Suprapubic skin (tissue), 4 donors: ENCODE results near the gene CCNL2. TPM values are rescaled to one million over a fixed set of nuclear protein-coding genes. Genes with fewer than 3 reads are reported as not detected.

Source experiments
- DNase-seq, 2 donors: peaks; one replicate each; pipeline ENCODE4 v3.0.0-alpha.2; 2019; ENCODE audit warnings: low spot score in 2 of 2
- H3K27ac ChIP-seq: fragments of 200-600 bp; sonication (generic); one replicate; pipeline ENCODE4 v1.5.1; 2019
- H3K27me3 ChIP-seq: fragments of 200-600 bp; sonication (generic); one replicate; pipeline ENCODE4 v1.5.1; 2019
- H3K36me3 ChIP-seq: fragments of 200-600 bp; sonication (generic); one replicate; pipeline ENCODE4 v1.5.1; 2019
- H3K4me1 ChIP-seq: fragments of 200-600 bp; sonication (generic); one replicate; pipeline ENCODE4 v1.5.1; 2019
- H3K4me3 ChIP-seq: fragments of 200-600 bp; sonication (generic); one replicate; pipeline ENCODE4 v1.5.1; 2019; ENCODE audit warnings: mild to moderate bottlenecking
- H3K9me3 ChIP-seq: fragments of 200-600 bp; sonication (generic); one replicate; pipeline ENCODE4 v1.5.1; 2019
- EP300 ChIP-seq: sonication (generic); formaldehyde crosslinking; IDR thresholded peaks from one replicate; pipeline ENCODE4 v1.6.1; 2017; ENCODE audit warnings: antibody characterized with exemption
- POLR2A ChIP-seq, 2 donors: fragments of 450-650 bp; IDR thresholded peaks; one replicate each; pipeline ENCODE4 v1.6.1; 2017; ENCODE audit warnings: antibody characterized with exemption in 2 of 2, mild to moderate bottlenecking in 2 of 2, moderate library complexity in 2 of 2
- POLR2AphosphoS5 ChIP-seq, 3 donors: sonication (generic); formaldehyde crosslinking; IDR thresholded peaks; one replicate each; pipeline ENCODE4 v1.6.1; 2017; ENCODE audit warnings: antibody characterized with exemption in 3 of 3
- WGBS: methylation state at CpG from one replicate; pipeline ENCODE4 v1.1.5; 2018; 5-methylcytosine and 5-hydroxymethylcytosine counted together
- total RNA-seq, 4 donors: library from RNA; depleted of rRNA; stranded (reverse); fragments of >200 nt; gene quantifications; one replicate each; pipeline ENCODE4 v1.1.0, GENCODE V29; 2016
- TF ChIP-seq, protein P1 (sequence below), 2 donors: fragments of 200-600 bp in 1 of 2; fragments of 450-650 bp in 1 of 2; sonication (generic) in 1 of 2; IDR thresholded peaks; one replicate each; pipeline ENCODE4 v1.5.1; 2016 to 2019; ENCODE audit warnings: antibody characterized with exemption in 2 of 2, mild to moderate bottlenecking in 1 of 2, moderate library complexity in 1 of 2

The CCNL2 gene
- total RNA-seq, 4 donors from 2014 or later = 136 to 599 (median 160) TPM

GRCh38 chr1:1436630-1437032, 37.5 kb upstream of the CCNL2 start:
- WGBS = 90% methylated on average over 2 of the region's 7 CpGs
- H3K4me3 ChIP-seq = peak overlapping the region; percentile 70
- no peak for DNase-seq
- no peak for TF ChIP-seq POLR2AphosphoS5 (IDR thresholded peaks at IDR 0.05)
- TF ChIP-seq EP300 = no peak
- H3K27me3 ChIP-seq = no peaks in the 10 kb centered on the region
- no peak overlapping the region for H3K27ac ChIP-seq
- H3K36me3 ChIP-seq = peaks cover 9% of the 10 kb centered on the region
- peaks cover 86% of the 10 kb centered on the region for H3K4me1 ChIP-seq
- no peaks in the 10 kb centered on the region for H3K9me3 ChIP-seq

- no peak for TF ChIP-seq POLR2AphosphoS5 (IDR thresholded peaks at IDR 0.05)
- TF ChIP-seq EP300 = no peak
- TF ChIP-seq, protein P1, sequence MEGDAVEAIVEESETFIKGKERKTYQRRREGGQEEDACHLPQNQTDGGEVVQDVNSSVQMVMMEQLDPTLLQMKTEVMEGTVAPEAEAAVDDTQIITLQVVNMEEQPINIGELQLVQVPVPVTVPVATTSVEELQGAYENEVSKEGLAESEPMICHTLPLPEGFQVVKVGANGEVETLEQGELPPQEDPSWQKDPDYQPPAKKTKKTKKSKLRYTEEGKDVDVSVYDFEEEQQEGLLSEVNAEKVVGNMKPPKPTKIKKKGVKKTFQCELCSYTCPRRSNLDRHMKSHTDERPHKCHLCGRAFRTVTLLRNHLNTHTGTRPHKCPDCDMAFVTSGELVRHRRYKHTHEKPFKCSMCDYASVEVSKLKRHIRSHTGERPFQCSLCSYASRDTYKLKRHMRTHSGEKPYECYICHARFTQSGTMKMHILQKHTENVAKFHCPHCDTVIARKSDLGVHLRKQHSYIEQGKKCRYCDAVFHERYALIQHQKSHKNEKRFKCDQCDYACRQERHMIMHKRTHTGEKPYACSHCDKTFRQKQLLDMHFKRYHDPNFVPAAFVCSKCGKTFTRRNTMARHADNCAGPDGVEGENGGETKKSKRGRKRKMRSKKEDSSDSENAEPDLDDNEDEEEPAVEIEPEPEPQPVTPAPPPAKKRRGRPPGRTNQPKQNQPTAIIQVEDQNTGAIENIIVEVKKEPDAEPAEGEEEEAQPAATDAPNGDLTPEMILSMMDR (IDR thresholded peaks at IDR 0.05) = no peak
- no peak for TF ChIP-seq POLR2A (IDR thresholded peaks at IDR 0.05)
- Histone ChIP-seq H3K9me3 (no peaks in the 10 kb centered on the region), H3K27me3 (no peaks in the 10 kb centered on the region), H3K27ac (peak overlapping the region; percentile 92), H3K36me3 (peaks cover 9% of the 10 kb centered on the region), H3K4me3 (peak overlapping the region; percentile 70), H3K4me1 (peaks cover 86% of the 10 kb centered on the region)
- no peak for DNase-seq
- WGBS = no CpG with 5 or more reads among the region's 40 CpGs
These were observed 36.9 kb upstream of the CCNL2 start for GRCh38 chr1:1435911-1436629.

GRCh38 chr1:1435106-1435903, 36.2 kb upstream of the CCNL2 start, which contains the start of gene VWA1:
Gene VWA1 (plus strand): TSS chr1:1435690. CDS start chr1:1435749, 59 bp downstream.
- Histone ChIP-seq H3K27ac (peak within 1 kb of the TSS; percentile 92), H3K36me3 (peaks cover 9% of the 10 kb centered on the region), H3K4me1 (peaks cover 86% of the 10 kb centered on the region), H3K4me3 (peak within 1 kb of the TSS; percentile 70), H3K9me3 (no peaks in the 10 kb centered on the region), H3K27me3 (no peaks in the 10 kb centered on the region)
- 34% methylated on average over 15 of the region's 89 CpGs for WGBS
- TF ChIP-seq, protein P1 (IDR thresholded peaks at IDR 0.05) = no peak
- TF ChIP-seq POLR2A (IDR thresholded peaks at IDR 0.05) = no peak
- no peak for TF ChIP-seq EP300
- no peak for TF ChIP-seq POLR2AphosphoS5 (IDR thresholded peaks at IDR 0.05)
- DNase-seq = no peak

DNA sequence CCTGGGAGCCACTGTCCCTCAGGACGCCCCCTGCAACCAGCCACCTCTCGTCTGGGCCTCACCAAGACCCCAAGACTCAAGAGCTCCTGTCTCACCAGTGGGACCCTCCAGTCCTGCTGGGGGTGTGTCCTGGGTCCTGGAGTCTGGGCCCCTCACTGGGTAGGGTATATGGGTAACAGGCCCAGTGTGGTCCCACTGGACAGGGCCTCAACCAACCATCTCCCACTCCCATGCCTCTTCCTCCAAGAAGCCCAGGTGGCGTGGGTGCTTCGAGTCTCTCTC, 35.6 kb upstream of the CCNL2 start:
- DNase-seq = no peak
- Histone ChIP-seq H3K27me3 (no peaks in the 10 kb centered on the region), H3K4me1 (peaks cover 87% of the 10 kb centered on the region)

GRCh38 chr1:1434131-1434823, 35.1 kb upstream of the CCNL2 start:
- Histone ChIP-seq H3K36me3 (peaks cover 5% of the 10 kb centered on the region), H3K9me3 (no peaks in the 10 kb centered on the region), H3K4me1 (peaks cover 91% of the 10 kb centered on the region), H3K27me3 (no peaks in the 10 kb centered on the region), H3K4me3 (peak overlapping the region; percentile 70), H3K27ac (peak overlapping the region; percentile 92)
- WGBS = 0% methylated on average over 2 of the region's 32 CpGs
- TF ChIP-seq EP300 (no peak), POLR2A (IDR thresholded peaks at IDR 0.05) (no peak), POLR2AphosphoS5 (IDR thresholded peaks at IDR 0.05) (no peak)
- TF ChIP-seq, protein P1 (IDR thresholded peaks at IDR 0.05) = no peak
- DNase-seq = no peak

More for the DNA sequence above, 35.6 kb upstream of the CCNL2 start:
- 91% methylated on average over 2 of the region's 4 CpGs for WGBS
- Histone ChIP-seq H3K4me3 (peak overlapping the region; percentile 70), H3K27ac (peak overlapping the region; percentile 92), H3K36me3 (peaks cover 6% of the 10 kb centered on the region), H3K9me3 (no peaks in the 10 kb centered on the region)
- TF ChIP-seq POLR2A (IDR thresholded peaks at IDR 0.05) = no peak
- TF ChIP-seq, protein P1 (IDR thresholded peaks at IDR 0.05) = no peak
- TF ChIP-seq EP300 = no peak
- TF ChIP-seq POLR2AphosphoS5 (IDR thresholded peaks at IDR 0.05) = no peak
